Mesodermal cell (in vitro differentiated cells): Measurements from ENCODE around the gene MAD2L1BP.

ENCODE experiments used
- H3K27ac ChIP-seq: 2 replicates; pipeline ENCODE4 v1.7.0; 2013; ENCODE audit warnings: mild to moderate bottlenecking, low read depth, low read length, moderate library complexity; ENCODE audit not compliant: severe bottlenecking
- H3K36me3 ChIP-seq: 2 replicates; pipeline ENCODE4 v1.7.1; 2013; ENCODE audit warnings: mild to moderate bottlenecking, low read length, moderate library complexity; ENCODE audit not compliant: control insufficient read depth, insufficient read depth
- H3K4me1 ChIP-seq: one replicate; pipeline ENCODE4 v1.7.1; 2013; ENCODE audit warnings: mild to moderate bottlenecking, low read length; ENCODE audit not compliant: insufficient read depth, control insufficient read depth, poor library complexity, severe bottlenecking
- H3K4me3 ChIP-seq: 2 replicates; pipeline ENCODE4 v1.7.0; 2013; ENCODE audit warnings: low read length, control low read depth, mild to moderate bottlenecking; ENCODE audit not compliant: insufficient read depth, poor library complexity, severe bottlenecking; ENCODE audit errors: extremely low read depth
- H3K9me3 ChIP-seq: 2 replicates; pipeline ENCODE4 v1.7.1; 2013; ENCODE audit warnings: mild to moderate bottlenecking, low read length, moderate library complexity; ENCODE audit not compliant: control insufficient read depth
- WGBS, 2 experiments: methylation state at CpG; one replicate each; pipeline ENCODE4 v1.1.5; 2013; ENCODE audit warnings: missing lambda C conversion rate in 2 of 2; ENCODE audit not compliant: insufficient coverage in 2 of 2; 5-methylcytosine and 5-hydroxymethylcytosine counted together

Gene MAD2L1BP

GRCh38 chr6:43674291-43674690 lies 38.7 kb downstream of the MAD2L1BP start:
- Histone ChIP-seq H3K36me3 (peaks cover 90% of the 10 kb centered on the region), H3K4me1 (no peaks in the 10 kb centered on the region), H3K27ac (no peak overlapping the region), H3K4me3 (no peak overlapping the region), H3K9me3 (no peaks in the 10 kb centered on the region)
- 100% methylated on average over 1 of the region's 2 CpGs; no CpG with 5 or more reads in 1 of the 2 experiments for WGBS, 2 experiments

GRCh38 chr6:43674921-43675320 lies 39.3 kb downstream of the MAD2L1BP start:
- peaks cover 97% of the 10 kb centered on the region for H3K36me3 ChIP-seq
- H3K4me3 ChIP-seq, result no peak overlapping the region
- no peaks in the 10 kb centered on the region for H3K9me3 ChIP-seq
- WGBS, 2 experiments, result 96 to 97% methylated on average over 6 to 7 of the region's 8 CpGs
- H3K27ac ChIP-seq, result no peak overlapping the region
- H3K4me1 ChIP-seq, result no peaks in the 10 kb centered on the region

GRCh38 chr6:43676962-43677606 lies 41.4 kb downstream of the MAD2L1BP start:
- Histone ChIP-seq H3K36me3 (peaks cover 97% of the 10 kb centered on the region), H3K9me3 (no peaks in the 10 kb centered on the region), H3K27ac (no peak overlapping the region), H3K4me1 (no peaks in the 10 kb centered on the region), H3K4me3 (no peak overlapping the region)
- WGBS, 2 experiments, result 73 to 98% methylated on average over 2 to 5 of the region's 7 CpGs

GRCh38 chr6:43677759-43678158 lies 42.1 kb downstream of the MAD2L1BP start:
- Histone ChIP-seq H3K9me3 (no peaks in the 10 kb centered on the region), H3K4me3 (no peak overlapping the region), H3K27ac (no peak overlapping the region), H3K36me3 (peaks cover 96% of the 10 kb centered on the region), H3K4me1 (peaks cover 1% of the 10 kb centered on the region)
- WGBS, 2 experiments, result 87 to 99% methylated on average over 7 of the region's 7 CpGs

DNA sequence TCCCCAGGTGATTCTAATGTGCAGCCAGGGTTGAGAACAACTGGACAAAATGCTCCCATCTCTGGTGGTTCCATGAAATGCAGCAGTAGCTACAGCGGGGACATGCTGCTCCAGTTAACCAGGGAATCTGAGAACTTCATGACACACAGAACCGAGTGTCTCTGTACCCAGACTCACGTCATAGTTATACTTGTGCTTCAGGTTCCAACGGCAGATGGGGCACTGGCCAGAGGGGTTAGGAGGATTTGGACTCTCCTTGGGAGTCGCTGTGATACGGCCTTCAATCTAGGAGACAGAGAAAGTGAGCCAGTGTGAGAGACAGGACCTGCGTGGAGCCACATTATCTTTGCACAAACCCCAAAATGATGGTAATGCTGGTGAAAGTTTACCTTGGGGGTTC lies 42.7 kb downstream of the MAD2L1BP start:
- H3K4me1 ChIP-seq, result peaks cover 7% of the 10 kb centered on the region
- H3K4me3 ChIP-seq, result no peak overlapping the region
- H3K9me3 ChIP-seq, result no peaks in the 10 kb centered on the region
- H3K27ac ChIP-seq, result no peak overlapping the region
- WGBS, 2 experiments, result 96 to 100% methylated on average over 5 to 7 of the region's 7 CpGs
- peaks cover 95% of the 10 kb centered on the region for H3K36me3 ChIP-seq

- Histone ChIP-seq H3K4me1 (peaks cover 9% of the 10 kb centered on the region), H3K27ac (no peak overlapping the region), H3K9me3 (no peaks in the 10 kb centered on the region), H3K36me3 (peaks cover 88% of the 10 kb centered on the region), H3K4me3 (no peak overlapping the region)
- 94 to 95% methylated on average over 4 to 5 of the region's 6 CpGs for WGBS, 2 experiments
Observed at GRCh38 chr6:43679057-43679456, 43.4 kb downstream of the MAD2L1BP start.

GRCh38 chr6:43680308-43681200 lies 44.9 kb downstream of the MAD2L1BP start:
- peaks cover 79% of the 10 kb centered on the region for H3K36me3 ChIP-seq
- 92 to 100% methylated on average over 5 to 7 of the region's 11 CpGs for WGBS, 2 experiments
- no peaks in the 10 kb centered on the region for H3K9me3 ChIP-seq
- H3K4me3 ChIP-seq, result no peak overlapping the region
- no peak overlapping the region for H3K27ac ChIP-seq
- H3K4me1 ChIP-seq, result peaks cover 14% of the 10 kb centered on the region

- WGBS, 2 experiments, result 94 to 95% methylated on average over 4 to 5 of the region's 5 CpGs
- peaks cover 14% of the 10 kb centered on the region for H3K4me1 ChIP-seq
- no peak overlapping the region for H3K27ac ChIP-seq
- no peak overlapping the region for H3K4me3 ChIP-seq
- H3K9me3 ChIP-seq, result no peaks in the 10 kb centered on the region
- H3K36me3 ChIP-seq, result peaks cover 71% of the 10 kb centered on the region
Observed at GRCh38 chr6:43681303-43681702, 45.7 kb downstream of the MAD2L1BP start.

GRCh38 chr6:43682724-43683429 lies 47.2 kb downstream of the MAD2L1BP start:
- H3K27ac ChIP-seq, result no peak overlapping the region
- H3K4me1 ChIP-seq, result peaks cover 14% of the 10 kb centered on the region
- no peak overlapping the region for H3K4me3 ChIP-seq
- H3K9me3 ChIP-seq, result no peaks in the 10 kb centered on the region
- 82 to 95% methylated on average over 5 to 6 of the region's 8 CpGs for WGBS, 2 experiments
- peaks cover 56% of the 10 kb centered on the region for H3K36me3 ChIP-seq

- H3K27ac ChIP-seq, result no peak overlapping the region
- H3K36me3 ChIP-seq, result peaks cover 46% of the 10 kb centered on the region
- H3K4me1 ChIP-seq, result peaks cover 18% of the 10 kb centered on the region
- WGBS, 2 experiments, result 100% methylated on average over 1 of the region's 1 CpG; no CpG with 5 or more reads in 1 of the 2 experiments
- no peaks in the 10 kb centered on the region for H3K9me3 ChIP-seq
- H3K4me3 ChIP-seq, result no peak overlapping the region
Observed at GRCh38 chr6:43683708-43684455, 48.2 kb downstream of the MAD2L1BP start.
